Stimulated activated CD4-positive, alpha-beta T cell treated with anti-CD3 and anti-CD28 coated beads, Interleukin-1b, Interleukin-23, amount 100 ng/mL, for 1 hour (primary cell): ENCODE measurements around the gene UNC50.
"Not testable (repeated sequence)": the region's sequence is repeated elsewhere in the genome, so short reads cannot be mapped to it uniquely, and the experiment has no call there.

Experiments used
- DNase-seq, 2 donors: peaks; one replicate each; pipeline ENCODE4 v3.0.0-alpha.2; 2020; ENCODE audit warnings: low read depth in 2 of 2

The UNC50 gene

DNA sequence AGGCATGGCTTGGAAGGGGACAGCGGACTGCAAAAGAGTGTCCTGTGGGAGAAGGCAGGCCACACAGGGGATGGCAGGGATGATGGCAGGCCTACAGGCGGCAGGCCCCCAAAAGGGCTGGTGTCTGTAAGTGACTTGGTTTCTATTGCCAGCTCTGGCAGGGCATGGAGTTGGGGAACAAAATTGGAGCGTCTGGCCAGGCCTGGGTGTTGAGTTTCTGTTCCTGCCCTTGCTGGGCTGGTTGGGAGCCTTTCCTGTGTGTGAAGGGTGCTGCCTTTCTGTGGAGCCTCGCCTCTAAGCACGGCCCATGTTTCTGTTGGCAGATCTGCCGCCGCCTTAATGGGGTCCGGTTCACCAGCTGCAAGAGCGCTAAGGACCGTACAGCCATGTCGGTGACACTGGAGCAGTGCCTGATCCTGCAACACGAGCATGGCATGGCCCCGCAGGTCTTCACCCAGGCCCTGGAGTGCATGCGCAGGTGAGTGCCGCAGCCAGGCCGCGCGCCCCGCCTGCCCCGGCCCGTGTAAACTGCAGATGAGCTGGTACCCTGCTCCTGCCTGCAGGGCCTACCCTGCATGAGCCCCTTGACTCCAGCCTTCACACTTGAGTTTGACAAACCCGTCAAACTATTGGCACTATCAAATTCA is 31.6 kb upstream of the UNC50 start:
- no peak for DNase-seq

DNA sequence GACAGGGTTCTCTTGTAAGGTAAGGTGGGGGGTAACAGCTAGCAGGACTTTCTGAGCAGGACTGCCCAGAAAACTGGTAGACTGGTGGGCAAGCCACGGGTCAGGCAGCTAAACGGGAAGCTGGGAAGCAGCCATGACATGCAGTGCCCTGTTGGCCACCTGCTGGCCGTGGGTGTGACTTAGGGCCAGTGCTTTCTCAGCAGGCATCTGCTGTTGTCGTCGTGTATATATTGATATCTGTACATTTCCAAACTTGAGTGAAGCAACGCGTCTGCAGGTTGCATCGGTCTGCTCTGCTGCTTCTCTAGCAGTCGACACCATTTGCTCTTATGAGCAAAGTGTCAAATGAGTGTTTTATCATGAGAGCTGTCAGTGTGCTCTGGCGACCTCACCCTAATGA is 31.1 kb upstream of the UNC50 start:
- no peak for DNase-seq

DNA sequence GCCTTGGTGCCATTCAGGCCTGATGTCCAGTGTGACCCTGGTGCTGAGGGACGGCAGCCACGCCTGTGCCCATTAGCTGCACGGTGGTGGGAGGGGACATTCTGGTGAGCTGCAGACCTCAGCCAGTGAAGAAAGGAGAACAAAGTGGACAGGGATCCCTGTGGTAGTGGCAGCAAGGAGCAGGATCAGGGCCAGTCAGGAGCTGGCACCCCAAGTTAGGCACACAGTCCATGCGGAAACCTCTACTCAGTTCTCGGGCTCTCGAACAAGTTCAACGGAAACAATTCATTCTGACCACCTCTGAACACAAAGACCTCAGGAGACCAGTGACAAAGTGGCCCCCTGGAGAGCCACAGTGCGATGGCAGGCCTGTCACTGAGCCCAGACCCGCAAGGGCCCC is 30.2 kb upstream of the UNC50 start:
- DNase-seq, result no peak

DNA sequence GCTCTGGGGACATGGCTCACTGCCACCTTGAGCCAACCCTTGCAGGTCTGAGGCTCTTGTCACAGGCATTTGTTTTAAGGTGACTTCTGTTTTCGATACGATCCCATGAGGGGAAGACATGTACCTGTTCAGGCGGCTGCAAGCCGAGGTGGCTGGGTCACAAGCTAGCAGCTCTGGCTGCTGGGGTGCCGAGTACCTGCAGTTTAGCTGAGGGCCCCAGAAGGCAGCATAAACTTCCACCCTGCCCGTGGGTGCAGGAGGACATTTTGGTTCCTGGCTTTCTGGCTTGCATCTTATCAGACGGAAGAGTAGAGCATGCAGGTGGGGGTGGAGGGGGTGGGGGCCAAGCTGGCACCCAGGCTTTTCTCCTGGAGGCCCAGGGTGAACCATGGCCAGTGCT is 28.5 kb upstream of the UNC50 start:
- no peak for DNase-seq

DNA sequence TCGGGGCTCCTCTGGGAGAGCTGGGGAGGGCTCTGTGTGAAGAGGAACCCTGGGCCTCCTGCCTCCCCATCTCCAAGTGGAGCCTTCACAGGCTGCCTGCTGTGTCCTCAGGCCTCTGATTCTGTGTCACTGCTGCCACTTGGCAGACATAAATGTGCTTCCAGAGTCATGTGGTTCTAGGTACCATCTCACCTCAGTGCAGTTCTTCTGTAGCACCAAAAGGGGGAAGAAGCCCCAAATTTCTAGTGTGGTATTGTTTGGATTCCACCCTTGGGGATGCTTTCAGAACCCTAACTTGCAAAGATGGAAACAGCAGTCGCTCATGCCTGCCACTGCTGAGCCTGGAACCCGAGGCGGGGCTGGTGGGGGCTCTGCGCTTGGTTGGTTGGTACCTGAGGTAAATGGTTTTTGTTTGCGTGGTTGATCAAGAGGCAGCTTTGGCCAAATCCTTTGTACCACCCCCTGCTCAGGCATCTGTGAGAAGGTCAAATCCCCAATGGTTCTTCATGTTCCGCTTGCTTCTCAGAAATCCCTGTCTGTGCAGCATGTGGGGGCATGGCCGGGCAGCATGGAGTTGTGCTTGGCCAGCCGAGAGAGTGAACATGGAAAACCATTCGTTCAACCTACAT is 27.6 kb upstream of the UNC50 start:
- no peak for DNase-seq

DNA sequence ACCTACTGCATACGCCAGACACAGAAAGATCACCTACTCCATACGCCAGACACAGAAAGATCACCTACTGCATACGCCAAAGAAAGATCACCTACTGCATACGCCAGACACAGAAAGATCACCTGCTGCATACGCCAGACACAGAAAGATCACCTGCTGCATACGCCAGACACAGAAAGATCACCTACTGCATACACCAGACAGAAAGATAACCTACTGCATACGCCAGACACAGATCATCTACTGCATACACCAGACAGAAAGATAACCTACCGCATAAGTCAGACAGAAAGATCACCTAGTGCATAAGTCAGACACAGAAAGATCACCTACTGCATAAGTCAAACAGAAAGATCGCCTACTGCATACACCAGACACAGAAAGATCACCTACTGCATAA is 25.9 kb upstream of the UNC50 start:
- no peak for DNase-seq

DNA sequence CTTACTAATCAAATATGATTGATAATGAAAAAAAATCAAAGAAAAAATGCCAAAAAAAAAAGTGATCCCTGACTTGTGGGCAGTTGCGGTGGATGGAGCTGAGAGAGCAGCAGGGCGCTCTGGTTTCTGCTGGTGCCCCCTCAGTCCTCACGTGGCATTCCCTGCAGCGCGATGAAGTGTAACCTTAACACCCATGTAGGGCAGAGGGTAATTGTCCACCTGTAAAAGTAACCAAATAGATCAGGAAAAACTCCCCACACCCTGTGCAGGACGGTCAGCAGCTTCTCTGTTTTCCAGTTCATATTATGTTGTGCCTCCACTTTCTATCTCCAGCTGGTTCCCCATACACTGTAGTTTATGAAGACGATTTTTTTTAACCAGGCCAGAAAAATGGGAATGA is 25.1 kb upstream of the UNC50 start:
- DNase-seq, result no peak

DNA sequence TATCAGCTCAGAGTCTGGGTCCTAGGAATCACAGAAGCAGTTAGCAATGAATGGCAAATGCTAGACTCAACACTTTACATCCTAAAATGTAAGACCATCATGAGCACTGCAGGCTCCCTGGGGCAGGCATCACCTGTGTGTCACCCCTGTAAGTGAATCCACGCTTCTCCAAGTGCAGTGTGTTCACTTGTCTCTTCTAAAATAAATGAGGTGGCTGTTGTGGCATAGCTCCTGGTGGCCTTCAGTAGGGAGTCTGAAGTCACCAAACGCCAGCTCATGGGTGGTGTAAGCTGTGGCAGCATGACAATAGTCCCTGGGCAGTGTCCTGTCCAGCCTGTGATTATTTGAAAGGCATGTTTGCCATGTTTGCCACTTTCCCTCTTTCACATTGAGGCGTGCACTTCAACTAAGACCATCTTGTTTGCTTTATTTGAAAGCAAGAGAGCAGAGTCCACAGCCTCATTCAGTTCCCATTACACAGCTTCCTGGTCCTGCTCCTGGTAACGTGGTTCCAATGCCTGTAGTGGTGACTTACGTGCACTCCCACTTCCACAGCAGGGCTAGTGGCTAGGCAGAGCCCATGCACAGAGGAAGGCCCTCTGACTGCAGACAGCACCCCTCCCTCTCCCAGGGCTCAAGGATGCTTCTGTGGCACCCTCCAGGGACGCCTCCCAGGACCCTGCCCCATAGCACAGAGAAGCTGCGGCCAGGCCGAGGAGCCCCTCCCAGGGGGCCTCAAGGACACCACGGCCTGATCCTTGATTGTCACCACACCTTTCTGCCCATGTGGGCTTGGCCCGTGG is 24.4 kb upstream of the UNC50 start:
- DNase-seq, result no peak

DNA sequence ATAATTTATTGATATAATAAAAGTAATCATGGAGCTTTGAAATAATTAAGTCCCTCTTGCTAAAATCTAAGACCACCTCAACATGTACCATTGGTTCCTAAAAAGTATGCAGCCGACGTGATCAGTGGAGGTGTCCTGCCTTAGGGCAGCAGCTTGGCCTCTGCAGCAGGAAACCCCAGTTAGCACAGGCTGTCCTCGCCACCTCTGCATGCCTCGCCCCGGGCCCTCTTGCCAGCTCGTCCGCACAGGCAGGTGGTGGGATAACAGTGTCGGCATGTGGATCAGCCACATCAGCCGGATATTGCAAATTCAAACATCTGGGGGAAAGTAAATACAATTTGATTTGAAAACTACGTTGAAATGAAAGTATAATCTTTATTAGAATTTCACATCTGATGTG is 23.0 kb upstream of the UNC50 start:
- DNase-seq, result no peak

DNA sequence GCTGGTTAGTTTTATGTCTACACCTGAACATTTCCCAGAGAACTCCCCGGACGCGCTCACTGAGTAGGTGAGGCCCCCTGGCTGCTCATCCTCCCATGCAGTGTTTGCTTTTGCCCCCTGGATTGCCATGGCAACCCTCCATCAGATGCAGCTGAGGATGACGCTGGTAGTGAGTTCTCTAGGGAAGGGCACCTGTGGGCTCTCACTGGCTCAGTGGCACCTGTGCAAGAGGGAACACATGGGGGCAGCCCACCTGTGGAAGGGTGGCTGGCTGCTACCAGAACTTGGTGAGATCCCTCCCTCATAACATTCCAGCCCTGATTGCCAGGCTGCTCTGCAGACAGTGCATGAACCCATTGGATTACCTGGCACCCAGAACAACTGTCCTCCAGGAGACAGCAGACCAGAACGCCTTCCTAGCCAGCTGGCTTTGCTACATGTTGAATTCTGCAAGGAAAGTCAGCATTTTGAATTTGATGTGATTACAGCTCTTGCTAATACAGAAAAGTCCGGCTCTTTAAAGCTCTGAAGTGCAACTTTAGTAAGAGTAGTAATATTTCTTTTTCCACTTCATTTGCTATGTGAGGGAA is 21.7 kb upstream of the UNC50 start:
- DNase-seq, result no peak

DNA sequence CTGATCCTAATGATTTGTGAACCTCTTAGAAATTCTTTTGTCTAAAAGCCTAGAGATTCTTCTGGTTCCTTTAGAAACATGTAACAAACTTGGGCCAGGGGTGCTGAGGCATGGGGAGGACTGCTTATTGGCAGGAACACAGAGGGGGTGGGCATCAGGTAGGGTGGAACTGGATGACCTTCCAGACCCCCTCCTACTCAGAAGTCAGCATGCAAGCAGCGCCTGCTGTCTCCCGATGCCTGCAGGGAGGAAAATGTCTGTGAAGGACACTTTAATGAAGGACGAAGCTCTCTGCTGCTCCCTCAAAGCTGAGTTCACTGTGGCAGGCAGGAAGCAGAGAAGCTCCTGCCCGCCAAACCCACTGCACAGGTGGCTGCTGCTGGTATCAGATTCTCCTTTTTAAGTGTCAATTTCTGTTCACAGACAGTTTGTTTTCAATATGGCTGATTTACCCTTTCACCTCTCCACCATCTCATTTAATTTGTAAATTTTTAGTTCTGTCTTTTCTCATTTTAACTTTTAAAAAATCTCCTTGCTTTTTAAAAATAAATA is 19.4 kb upstream of the UNC50 start:
- no peak for DNase-seq

DNA sequence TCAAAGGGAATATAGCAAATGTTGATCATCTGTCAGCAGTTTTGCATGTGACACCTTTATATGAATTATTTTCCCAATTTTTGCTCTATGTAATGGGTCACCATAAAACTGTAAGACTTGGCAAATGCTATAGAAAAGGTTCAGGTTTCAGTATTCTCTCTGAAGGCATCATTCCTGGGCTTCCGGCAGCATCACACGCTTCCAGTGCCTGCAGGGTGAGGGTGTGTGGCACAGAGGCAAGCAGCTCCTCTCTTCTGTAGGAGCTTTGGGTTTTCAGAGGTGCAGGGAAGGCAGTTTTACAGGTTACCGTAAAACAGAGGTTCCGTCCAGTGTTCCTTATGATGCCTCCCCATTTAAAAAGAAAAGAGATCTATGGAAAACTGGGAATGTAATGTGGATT is 18.9 kb upstream of the UNC50 start:
- no peak for DNase-seq

DNA sequence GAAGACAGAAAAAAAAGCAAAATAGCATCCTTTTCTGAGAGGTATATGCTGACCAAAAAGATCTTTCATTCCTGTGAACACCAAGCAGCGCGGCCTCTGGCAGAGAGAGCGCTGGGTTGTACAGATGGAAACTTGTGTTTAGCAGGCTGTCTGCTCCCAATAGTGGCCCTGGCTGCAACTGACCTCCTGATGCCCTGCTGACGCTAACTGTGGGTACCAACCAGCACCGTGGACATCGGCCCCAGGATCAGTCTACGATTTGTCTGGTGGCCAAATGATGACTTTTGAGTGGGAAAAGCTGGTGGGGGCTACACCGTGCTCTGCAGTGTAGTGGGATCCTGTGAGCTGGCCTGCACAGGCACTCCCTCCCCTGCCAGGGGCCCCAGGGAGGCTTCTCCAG is 15.8 kb upstream of the UNC50 start:
- DNase-seq, result no peak

DNA sequence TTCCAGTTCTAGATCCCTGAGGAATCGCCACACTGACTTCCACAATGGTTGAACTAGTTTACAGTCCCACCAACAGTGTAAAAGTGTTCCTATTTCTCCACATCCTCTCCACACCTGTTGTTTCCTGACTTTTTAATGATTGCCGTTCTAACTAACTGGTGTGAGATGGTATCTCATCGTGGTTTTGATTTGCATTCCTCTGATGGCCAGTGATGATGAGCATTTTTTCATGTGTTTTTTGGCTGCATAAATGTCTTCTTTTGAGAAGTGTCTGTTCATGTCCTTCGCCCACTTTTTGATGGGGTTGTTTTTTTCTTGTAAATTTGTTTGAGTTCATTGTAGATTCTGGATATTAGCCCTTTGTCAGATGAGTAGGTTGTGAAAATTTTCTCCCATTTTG is 13.7 kb upstream of the UNC50 start:
- not testable (repeated sequence) for DNase-seq

DNA sequence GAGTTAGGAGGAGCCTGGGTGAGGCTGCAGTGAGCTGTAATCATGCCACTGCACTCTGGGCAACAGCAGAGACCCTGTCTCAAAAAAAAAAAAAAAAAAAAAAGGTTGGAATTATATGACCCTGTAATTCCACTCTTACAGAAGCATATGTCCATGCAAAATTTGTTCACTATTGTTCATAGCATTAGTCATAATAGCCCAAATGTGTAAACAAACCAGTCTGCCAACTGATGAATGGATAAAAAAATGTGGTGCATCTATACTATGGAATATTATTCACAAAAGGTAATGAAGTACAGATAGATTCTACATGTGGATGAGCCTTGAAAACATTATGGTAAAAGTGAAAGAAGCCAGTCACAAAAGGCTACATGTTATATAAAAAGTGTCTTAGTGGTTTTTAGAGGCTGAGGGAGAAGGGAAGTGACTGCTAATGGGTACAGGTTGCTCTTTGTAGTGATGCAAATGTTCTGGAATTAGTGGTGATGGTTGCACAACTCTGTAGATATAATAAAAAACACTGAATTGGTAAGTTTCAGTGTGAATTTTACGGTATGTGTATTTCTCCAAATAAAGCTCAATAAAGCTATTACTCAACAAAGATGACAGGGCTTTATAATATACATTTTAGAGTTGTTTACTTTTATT is 9.5 kb upstream of the UNC50 start:
- DNase-seq, result no peak

DNA sequence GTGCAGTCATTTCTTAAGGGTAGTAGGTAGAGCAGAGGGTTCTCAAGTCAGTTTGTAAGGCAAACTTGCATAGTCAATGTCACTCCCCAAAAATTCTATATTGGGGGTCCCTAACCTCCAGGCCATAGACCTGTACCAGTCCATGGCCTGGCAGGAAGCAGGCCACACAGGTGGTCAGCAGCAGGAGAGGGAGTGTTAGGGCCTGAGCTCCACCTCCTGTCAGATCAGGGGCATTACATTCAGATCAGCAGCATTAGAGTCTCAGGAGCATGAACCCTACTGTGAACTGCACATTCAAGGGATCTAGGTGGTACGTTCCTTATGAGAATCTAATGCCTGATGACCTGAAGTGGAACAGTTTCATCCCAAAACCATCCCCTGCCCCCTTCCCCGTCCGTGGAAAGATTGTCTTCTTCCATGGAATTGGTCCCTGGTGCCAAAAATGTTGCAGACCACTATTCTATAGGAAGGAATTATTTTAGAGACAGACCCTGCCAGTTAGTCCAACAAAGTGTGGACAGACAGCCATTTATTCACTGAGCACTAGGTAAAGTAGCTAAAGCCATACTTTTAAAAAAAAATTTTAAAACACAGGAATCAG is 6.8 kb upstream of the UNC50 start:
- DNase-seq, result no peak

DNA sequence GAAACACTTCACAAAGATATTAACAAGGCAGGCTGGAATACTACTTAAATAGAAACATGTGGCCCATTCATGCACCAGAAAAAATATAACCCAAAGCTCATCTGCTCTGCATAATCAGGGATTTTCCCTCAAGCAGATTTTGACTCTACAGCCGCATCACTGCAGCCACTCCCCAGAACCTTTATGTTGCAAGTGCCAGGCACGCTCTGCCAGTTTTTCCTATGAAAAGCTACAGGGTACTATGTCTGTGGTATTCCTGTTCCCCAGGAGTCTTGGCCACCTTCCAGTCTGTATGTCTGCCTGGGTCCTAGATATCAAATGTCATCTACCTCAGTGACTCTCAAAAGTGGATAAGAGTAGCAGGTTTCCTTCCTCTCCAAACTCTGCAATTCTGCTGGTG is 3.8 kb upstream of the UNC50 start:
- DNase-seq, result no peak

DNA sequence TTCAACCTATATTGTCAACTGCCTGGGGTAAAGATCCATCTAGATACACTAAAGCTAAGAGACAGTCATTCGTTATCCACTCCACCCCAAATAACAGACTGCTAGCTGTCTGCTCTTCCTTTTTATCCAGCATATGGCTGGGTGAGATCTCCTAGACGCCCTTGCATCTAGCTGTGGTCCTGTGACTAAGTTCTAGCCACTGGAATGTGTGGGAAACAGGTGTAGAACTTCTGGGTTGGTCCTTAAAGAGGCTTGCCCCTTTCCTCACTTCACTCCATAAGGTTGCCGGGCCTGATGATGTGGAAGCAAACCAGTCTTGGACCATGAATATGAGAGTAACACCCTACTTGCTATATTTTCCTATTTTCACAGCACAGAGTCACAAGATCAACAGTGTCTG is 3.3 kb upstream of the UNC50 start:
- no peak for DNase-seq

DNA sequence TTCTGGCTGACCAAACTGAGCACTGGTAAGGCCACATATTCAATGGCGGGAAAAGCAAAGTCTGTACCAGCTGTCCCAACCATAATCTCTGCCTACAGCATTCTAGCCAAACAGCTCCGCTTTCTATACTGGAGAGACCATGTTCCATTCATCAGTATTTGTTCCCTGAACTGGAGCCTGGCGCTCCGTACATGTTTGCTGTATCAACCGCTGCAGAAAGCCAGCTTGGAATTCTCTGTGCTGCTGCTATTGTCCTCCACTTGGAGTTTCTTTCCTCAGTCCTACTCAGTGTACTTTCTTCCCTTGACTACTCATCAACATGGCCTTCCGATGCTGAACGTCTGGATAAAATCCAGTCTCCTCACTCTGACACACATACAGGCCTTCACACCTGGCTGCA is 2.0 kb upstream of the UNC50 start:
- no peak for DNase-seq

DNA sequence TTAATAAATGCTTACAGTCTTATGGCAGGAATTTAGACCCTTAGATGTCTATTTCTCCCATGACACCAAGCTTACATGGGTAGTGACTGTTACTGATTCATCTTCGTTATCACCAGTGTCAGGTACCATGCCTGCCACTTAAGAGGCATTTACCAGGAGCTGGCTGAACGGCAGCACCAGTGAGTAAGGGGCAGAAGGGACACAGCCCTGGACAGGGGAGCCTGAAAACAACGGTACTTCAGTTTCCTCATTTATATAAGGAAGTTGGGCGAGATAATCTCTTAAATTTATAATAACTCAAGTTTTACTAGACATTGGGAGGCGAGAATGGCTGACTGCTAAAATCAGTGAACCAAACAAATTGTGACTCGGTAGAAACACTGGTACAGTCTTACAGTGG is 1.3 kb upstream of the UNC50 start:
- no peak for DNase-seq

DNA sequence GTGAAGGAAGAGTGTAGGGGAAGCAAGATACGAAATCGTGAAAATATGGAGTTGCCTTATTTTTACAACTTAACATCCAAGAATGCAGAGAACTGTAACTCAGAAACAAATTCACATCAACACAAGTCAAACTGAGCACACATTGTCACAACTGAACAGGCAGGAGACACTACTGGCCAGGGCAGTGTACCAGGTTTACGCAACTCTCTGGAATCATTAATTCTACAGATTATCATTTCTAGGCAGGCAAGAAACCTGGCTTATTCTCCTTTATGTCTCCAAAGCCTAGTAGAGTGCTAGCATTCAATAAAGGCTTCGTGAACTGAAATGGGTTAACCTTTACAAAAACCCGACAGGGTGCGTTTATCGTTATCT is 661 bp upstream of the UNC50 start:
- DNase-seq, result no peak
